ENCODE measurements around the gene FGB. TPM values are rescaled to one million over a fixed set of nuclear protein-coding genes. Genes with fewer than 3 reads are reported as not detected.

FGB gene
- total RNA-seq, 1 experiment from 2014 or later, result 29.4 TPM

DNA sequence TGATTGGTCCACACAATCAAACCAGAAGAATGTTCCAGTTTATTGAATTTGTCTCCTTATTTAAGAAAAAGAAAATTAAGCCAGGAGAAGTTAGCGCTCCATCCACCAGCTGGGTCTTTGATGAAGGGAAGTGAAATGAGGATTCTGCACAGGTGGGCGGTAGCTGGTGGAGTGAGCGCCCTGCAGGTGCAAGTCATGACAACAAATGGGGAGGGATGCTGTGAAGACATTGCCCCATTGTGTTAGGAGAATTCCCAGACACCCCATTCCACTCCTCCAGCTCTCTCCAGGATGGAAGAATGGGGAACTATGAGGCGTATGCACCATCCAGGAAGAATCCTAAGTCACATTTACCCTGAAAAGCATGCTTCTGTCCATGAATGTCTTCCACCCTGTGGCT is 35.5 kb upstream of the FGB start:
- no peaks in the 10 kb centered on the region for H3K4me1 ChIP-seq
- no peaks in the 10 kb centered on the region; the same call in 1 of the 2 replicates for H3K27me3 ChIP-seq (replicated peaks; ENCODE audit: control insufficient read depth, insufficient read depth, low read length)
- no peaks in the 10 kb centered on the region for H3K36me3 ChIP-seq (ENCODE audit: control insufficient read depth, insufficient read depth, low read length)
- ChIA-PET CTCF (no interaction called here), POLR2A (no interaction called here)
- intact Hi-C loops (cut with micrococcal nuclease; ENCODE audit: unreplicated experiment), result no loop called here
- Mint-ChIP-seq H3K27ac (ENCODE audit: unreplicated experiment) (no peak overlapping the region), H3K9me3 (ENCODE audit: unreplicated experiment) (no peaks in the 10 kb centered on the region), H3K4me3 (ENCODE audit: unreplicated experiment) (no peak overlapping the region), H3K36me3 (ENCODE audit: insufficient read depth, unreplicated experiment) (no peaks in the 10 kb centered on the region), H3K27me3 (ENCODE audit: insufficient read depth, unreplicated experiment) (peaks cover 17% of the 10 kb centered on the region), H3K4me1 (ENCODE audit: low read depth, unreplicated experiment) (no peaks in the 10 kb centered on the region)
- TF ChIP-seq, protein P1, sequence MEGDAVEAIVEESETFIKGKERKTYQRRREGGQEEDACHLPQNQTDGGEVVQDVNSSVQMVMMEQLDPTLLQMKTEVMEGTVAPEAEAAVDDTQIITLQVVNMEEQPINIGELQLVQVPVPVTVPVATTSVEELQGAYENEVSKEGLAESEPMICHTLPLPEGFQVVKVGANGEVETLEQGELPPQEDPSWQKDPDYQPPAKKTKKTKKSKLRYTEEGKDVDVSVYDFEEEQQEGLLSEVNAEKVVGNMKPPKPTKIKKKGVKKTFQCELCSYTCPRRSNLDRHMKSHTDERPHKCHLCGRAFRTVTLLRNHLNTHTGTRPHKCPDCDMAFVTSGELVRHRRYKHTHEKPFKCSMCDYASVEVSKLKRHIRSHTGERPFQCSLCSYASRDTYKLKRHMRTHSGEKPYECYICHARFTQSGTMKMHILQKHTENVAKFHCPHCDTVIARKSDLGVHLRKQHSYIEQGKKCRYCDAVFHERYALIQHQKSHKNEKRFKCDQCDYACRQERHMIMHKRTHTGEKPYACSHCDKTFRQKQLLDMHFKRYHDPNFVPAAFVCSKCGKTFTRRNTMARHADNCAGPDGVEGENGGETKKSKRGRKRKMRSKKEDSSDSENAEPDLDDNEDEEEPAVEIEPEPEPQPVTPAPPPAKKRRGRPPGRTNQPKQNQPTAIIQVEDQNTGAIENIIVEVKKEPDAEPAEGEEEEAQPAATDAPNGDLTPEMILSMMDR (IDR thresholded peaks at IDR 0.05; ENCODE audit: insufficient read depth in 1 of 2, low read depth in 1 of 2, low read length in 1 of 2, severe bottlenecking in 1 of 2, unreplicated experiment in 1 of 2), result no peak
- BruUV-seq (replicated peaks), result no TSS peak
- H3K4me3 ChIP-seq (ENCODE audit: low read depth, low read length), result no peak overlapping the region
- no peak for DNase-seq
- no peaks in the 10 kb centered on the region for H3K9me3 ChIP-seq

DNA sequence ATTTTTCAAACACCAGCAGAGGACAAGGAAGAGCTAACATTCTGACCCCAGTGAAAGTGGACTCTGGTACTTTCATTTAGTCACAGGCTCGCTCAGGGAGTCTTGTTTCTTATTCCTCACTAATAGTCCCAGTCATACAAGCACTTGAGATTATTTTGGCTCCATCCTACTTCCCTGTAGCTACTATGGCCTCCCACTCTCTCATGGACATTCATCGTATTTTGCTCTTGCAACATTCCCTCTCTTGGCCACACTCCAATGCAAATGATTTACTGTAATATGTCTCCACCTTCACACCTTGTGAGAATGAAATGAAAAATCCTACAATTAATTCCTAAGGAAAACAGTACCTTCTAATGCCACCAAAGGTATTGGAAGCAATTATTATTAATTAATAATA is 33.9 kb upstream of the FGB start:
- TF ChIP-seq, protein P1 (IDR thresholded peaks at IDR 0.05; ENCODE audit: insufficient read depth in 1 of 2, low read depth in 1 of 2, low read length in 1 of 2, severe bottlenecking in 1 of 2, unreplicated experiment in 1 of 2), result no peak
- Mint-ChIP-seq H3K36me3 (ENCODE audit: insufficient read depth, unreplicated experiment) (peaks cover under 1% of the 10 kb centered on the region), H3K27ac (ENCODE audit: unreplicated experiment) (no peak overlapping the region), H3K4me3 (ENCODE audit: unreplicated experiment) (no peak overlapping the region), H3K4me1 (ENCODE audit: low read depth, unreplicated experiment) (no peaks in the 10 kb centered on the region), H3K9me3 (ENCODE audit: unreplicated experiment) (no peaks in the 10 kb centered on the region), H3K27me3 (ENCODE audit: insufficient read depth, unreplicated experiment) (peaks cover 14% of the 10 kb centered on the region)
- no peak for DNase-seq
- Histone ChIP-seq H3K27me3 (replicated peaks; ENCODE audit: control insufficient read depth, insufficient read depth, low read length) (no peaks in the 10 kb centered on the region; the same call in 1 of the 2 replicates), H3K36me3 (ENCODE audit: control insufficient read depth, insufficient read depth, low read length) (no peaks in the 10 kb centered on the region), H3K4me3 (ENCODE audit: low read depth, low read length) (no peak overlapping the region), H3K9me3 (no peaks in the 10 kb centered on the region), H3K4me1 (no peaks in the 10 kb centered on the region)
- BruUV-seq (replicated peaks), result no TSS peak
- ChIA-PET POLR2A (no interaction called here), CTCF (no interaction called here)
- intact Hi-C loops (cut with micrococcal nuclease; ENCODE audit: unreplicated experiment), result no loop called here

DNA sequence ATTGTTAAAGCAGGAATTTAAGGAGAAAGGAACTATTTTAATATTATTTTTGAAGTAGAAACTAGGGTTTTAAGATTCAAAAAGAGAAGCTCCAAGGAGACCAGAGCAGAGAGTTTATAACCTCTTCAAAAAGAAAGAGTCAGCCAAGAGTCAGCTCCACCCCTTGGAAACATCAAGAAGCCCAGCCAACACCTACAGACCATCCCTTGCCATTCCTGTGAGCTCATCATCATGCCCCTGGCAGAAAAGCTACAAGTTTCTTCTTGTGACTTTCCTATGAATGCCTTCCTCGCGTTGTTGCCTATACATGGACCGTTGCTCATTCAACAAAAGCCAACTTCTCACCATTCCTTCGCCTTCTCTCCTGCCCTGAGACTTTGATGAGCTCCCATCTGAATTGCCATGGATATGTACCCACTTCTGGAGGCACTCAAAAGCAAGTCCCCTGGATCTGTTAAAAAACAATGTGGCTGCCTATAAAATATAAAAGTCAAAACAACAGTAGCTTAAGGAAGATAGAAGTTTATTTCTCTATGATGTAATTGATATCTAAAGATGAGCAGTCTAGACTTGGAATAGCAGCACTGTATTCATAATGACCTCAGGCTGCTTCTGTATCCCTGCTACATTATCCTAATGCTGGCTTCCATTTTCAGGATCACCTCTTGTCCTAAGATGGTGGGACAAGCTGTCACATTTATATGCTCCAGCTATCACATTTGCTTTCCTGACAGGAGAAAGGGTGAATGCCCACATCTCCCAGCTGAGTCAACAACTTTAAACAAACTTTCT is 32.9 kb upstream of the FGB start:
- intact Hi-C loops (cut with micrococcal nuclease; ENCODE audit: unreplicated experiment), result no loop called here
- DNase-seq, result no peak
- no peaks in the 10 kb centered on the region for H3K9me3 Mint-ChIP-seq (ENCODE audit: unreplicated experiment)
- H3K36me3 ChIP-seq (ENCODE audit: control insufficient read depth, insufficient read depth, low read length), result no peaks in the 10 kb centered on the region
- no peak overlapping the region for H3K4me3 Mint-ChIP-seq (ENCODE audit: unreplicated experiment)
- ChIA-PET CTCF (no interaction called here), POLR2A (no interaction called here)
- no peaks in the 10 kb centered on the region for H3K27me3 ChIP-seq (replicated peaks; ENCODE audit: control insufficient read depth, insufficient read depth, low read length)
- TF ChIP-seq, protein P1 (IDR thresholded peaks at IDR 0.05; ENCODE audit: insufficient read depth in 1 of 2, low read depth in 1 of 2, low read length in 1 of 2, severe bottlenecking in 1 of 2, unreplicated experiment in 1 of 2), result no peak
- H3K4me1 ChIP-seq, result no peaks in the 10 kb centered on the region
- no peak overlapping the region for H3K4me3 ChIP-seq (ENCODE audit: low read depth, low read length)
- no TSS peak for BruUV-seq (replicated peaks)
- peaks cover 13% of the 10 kb centered on the region for H3K27me3 Mint-ChIP-seq (ENCODE audit: insufficient read depth, unreplicated experiment)
- H3K27ac Mint-ChIP-seq (ENCODE audit: unreplicated experiment), result no peak overlapping the region
- no peaks in the 10 kb centered on the region for H3K4me1 Mint-ChIP-seq (ENCODE audit: low read depth, unreplicated experiment)
- H3K36me3 Mint-ChIP-seq (ENCODE audit: insufficient read depth, unreplicated experiment), result peaks cover 10% of the 10 kb centered on the region
- no peaks in the 10 kb centered on the region for H3K9me3 ChIP-seq

All from Caco-2 (cell line).